DND-41 (cell line): ENCODE data around the gene CPA4.

Source experiments
- CTCF ChIP-seq: IDR thresholded peaks from 2 replicates; pipeline ENCODE4 v1.5.1; 2012; ENCODE audit warnings: borderline replicate concordance, low read length, moderate library complexity, mild to moderate bottlenecking; ENCODE audit not compliant: poor library complexity, severe bottlenecking; ENCODE audit errors: extremely low read depth
- EZH2 ChIP-seq: IDR thresholded peaks from 3 replicates; pipeline ENCODE4 v1.6.1; 2012; ENCODE audit warnings: borderline replicate concordance, low read depth, mild to moderate bottlenecking, moderate library complexity, low read length, inconsistent platforms; ENCODE audit not compliant: severe bottlenecking

- TF ChIP-seq CTCF (no peak), EZH2 (no peak)
These were observed 57.2 kb downstream of the CPA4 start for GRCh38 chr7:130349911-130350782.
